HS-5 (cell line): ENCODE data around the gene TBX18.

ENCODE experiments used
- DNase-seq: peaks from one replicate; pipeline ENCODE4 v3.0.0-alpha.2; 2012; ENCODE audit warnings: low read depth

The TBX18 gene

GRCh38 chr6:84764332-84765049 is at the start of gene TBX18:
Gene TBX18 (minus strand): TSS chr6:84764598. CDS start chr6:84764181, 417 bp downstream.
- peak; percentile 95 for DNase-seq

- DNase-seq, result no peak
These were observed 47.0 kb upstream of the TBX18 start for GRCh38 chr6:84811351-84811750.

GRCh38 chr6:84809455-84809854 is 45.1 kb upstream of the TBX18 start:
- DNase-seq, result no peak

GRCh38 chr6:84808491-84809061 is 44.2 kb upstream of the TBX18 start:
- DNase-seq, result no peak

GRCh38 chr6:84805145-84805544 is 40.7 kb upstream of the TBX18 start:
- DNase-seq, result no peak

GRCh38 chr6:84804720-84805119 is 40.3 kb upstream of the TBX18 start:
- DNase-seq, result peak; percentile 24

- no peak for DNase-seq
These were observed 36.9 kb upstream of the TBX18 start for GRCh38 chr6:84801250-84801649.

- DNase-seq, result no peak
These were observed 33.9 kb upstream of the TBX18 start for GRCh38 chr6:84798257-84798656.

GRCh38 chr6:84796343-84796742 is 31.9 kb upstream of the TBX18 start:
- DNase-seq, result no peak

GRCh38 chr6:84791927-84792326 is 27.5 kb upstream of the TBX18 start:
- DNase-seq, result no peak

- DNase-seq, result peak; percentile 56
These were observed 26.8 kb upstream of the TBX18 start for GRCh38 chr6:84791233-84791632.

GRCh38 chr6:84789170-84789569 is 24.8 kb upstream of the TBX18 start:
- no peak for DNase-seq

GRCh38 chr6:84788689-84789088 is 24.3 kb upstream of the TBX18 start:
- DNase-seq, result no peak

- no peak for DNase-seq
These were observed 21.3 kb upstream of the TBX18 start for GRCh38 chr6:84785671-84786070.

- DNase-seq, result no peak
These were observed 15.5 kb upstream of the TBX18 start for GRCh38 chr6:84779917-84780316.

GRCh38 chr6:84779380-84779779 is 15.0 kb upstream of the TBX18 start:
- no peak for DNase-seq

- peak; percentile 46 for DNase-seq
These were observed 13.5 kb upstream of the TBX18 start for GRCh38 chr6:84777888-84778287.

- no peak for DNase-seq
These were observed 12.0 kb upstream of the TBX18 start for GRCh38 chr6:84776392-84776791.

- no peak for DNase-seq
These were observed 11.4 kb upstream of the TBX18 start for GRCh38 chr6:84775751-84776150.

GRCh38 chr6:84774985-84775284 is 10.5 kb upstream of the TBX18 start:
- no peak for DNase-seq

- no peak for DNase-seq
These were observed 10.0 kb upstream of the TBX18 start for GRCh38 chr6:84774157-84774984.

- no peak for DNase-seq
These were observed 9.2 kb upstream of the TBX18 start for GRCh38 chr6:84773431-84774156.

- no peak for DNase-seq
These were observed 8.7 kb upstream of the TBX18 start for GRCh38 chr6:84773133-84773430.
